Measurements from ENCODE around the gene FAM174B.

Gene FAM174B

DNA sequence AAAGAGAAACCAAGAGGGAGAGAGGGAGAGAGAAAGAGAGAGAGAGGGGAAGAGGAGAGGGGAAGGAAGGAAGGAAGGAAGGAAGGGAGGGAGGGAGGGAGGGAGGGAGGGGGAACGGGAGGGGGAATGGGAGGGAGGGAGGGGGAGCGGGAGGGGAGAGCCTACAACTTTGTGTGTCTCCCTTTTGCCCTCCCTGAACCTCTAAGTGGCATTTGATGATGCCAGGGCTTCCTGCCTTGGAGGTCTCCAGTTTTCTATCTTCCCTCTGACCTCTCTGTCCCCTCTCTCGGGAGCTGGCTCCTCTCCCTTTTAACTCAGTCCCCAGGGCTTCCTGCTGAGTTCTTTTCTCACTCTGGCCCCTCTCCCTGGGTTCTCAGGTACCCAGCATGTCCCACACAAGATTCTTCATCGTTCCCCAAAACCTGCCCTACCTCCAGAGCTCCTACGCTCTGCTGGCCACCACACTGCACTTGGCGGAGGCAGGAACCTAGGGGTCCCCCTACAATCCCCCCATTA, 12.5 kb upstream of the FAM174B start:
- Histone ChIP-seq H3K4me2 (ENCODE audit: low read length) (no peak overlapping the region), H3K27me3 (ENCODE audit: insufficient read depth, low read length) (0 out of 2 replicates have a peak, but pooled peaks cover 6% of the 10 kb centered on the region), H3K4me3 (ENCODE audit: low read depth, low read length, poor library complexity, severe bottlenecking) (no peak overlapping the region), H3K9ac (ENCODE audit: low read length) (no peak overlapping the region), H4K20me1 (ENCODE audit: insufficient read depth, low read length) (no peaks in the 10 kb centered on the region), H3F3A (ENCODE audit: insufficient read depth, low read length) (no peaks in the 10 kb centered on the region), H2AFZ (ENCODE audit: low read length) (no peak overlapping the region), H3K9me2 (ENCODE audit: low read depth, low read length) (no peaks in the 10 kb centered on the region), H3K27ac (ENCODE audit: low read depth, low read length, poor library complexity, severe bottlenecking) (no peak overlapping the region), H3K4me1 (ENCODE audit: insufficient read depth, low read length, severe bottlenecking) (no peaks in the 10 kb centered on the region), H3K79me2 (ENCODE audit: insufficient read depth, low read length) (no peaks in the 10 kb centered on the region), H3K36me3 (ENCODE audit: insufficient read depth, low read length) (no peaks in the 10 kb centered on the region), H3K9me3 (ENCODE audit: low read length) (no peaks in the 10 kb centered on the region)
- no peak for TF ChIP-seq EZH2 (IDR thresholded peaks at IDR 0.05; ENCODE audit: borderline replicate concordance, low read length)
- TF ChIP-seq, protein P1, sequence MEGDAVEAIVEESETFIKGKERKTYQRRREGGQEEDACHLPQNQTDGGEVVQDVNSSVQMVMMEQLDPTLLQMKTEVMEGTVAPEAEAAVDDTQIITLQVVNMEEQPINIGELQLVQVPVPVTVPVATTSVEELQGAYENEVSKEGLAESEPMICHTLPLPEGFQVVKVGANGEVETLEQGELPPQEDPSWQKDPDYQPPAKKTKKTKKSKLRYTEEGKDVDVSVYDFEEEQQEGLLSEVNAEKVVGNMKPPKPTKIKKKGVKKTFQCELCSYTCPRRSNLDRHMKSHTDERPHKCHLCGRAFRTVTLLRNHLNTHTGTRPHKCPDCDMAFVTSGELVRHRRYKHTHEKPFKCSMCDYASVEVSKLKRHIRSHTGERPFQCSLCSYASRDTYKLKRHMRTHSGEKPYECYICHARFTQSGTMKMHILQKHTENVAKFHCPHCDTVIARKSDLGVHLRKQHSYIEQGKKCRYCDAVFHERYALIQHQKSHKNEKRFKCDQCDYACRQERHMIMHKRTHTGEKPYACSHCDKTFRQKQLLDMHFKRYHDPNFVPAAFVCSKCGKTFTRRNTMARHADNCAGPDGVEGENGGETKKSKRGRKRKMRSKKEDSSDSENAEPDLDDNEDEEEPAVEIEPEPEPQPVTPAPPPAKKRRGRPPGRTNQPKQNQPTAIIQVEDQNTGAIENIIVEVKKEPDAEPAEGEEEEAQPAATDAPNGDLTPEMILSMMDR (IDR thresholded peaks at IDR 0.05; ENCODE audit: low read length), result no peak

DNA sequence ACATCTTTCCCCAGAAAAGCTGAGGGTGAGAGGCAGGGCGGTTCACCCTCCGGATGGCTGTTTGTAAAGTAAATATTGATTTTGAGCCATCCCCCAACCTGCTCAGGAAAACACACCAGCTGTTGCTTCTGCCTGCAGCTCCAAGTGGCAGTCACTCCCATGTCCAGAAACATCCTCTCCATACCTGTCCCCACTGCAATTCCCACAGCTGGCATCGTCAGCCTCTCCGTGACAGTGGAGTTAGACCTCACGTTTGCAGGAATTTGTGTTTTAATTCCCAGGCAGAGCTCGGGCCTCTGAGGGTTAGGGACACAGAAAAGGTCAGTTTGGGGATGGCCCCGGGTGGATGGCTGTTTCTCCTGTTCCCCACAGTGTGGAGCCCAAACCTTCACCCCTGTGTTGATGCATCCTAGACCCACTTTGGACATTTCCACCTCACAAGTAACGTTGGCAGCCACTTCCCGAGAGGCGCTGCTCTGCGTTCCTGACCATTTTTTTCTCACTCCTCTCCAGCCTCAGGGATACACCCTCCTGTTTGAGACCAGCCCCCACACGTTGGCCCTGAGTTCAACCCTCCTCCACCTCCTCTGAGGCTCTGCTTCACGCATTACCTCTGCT, 11.8 kb upstream of the FAM174B start:
- Histone ChIP-seq H3K4me1 (ENCODE audit: insufficient read depth, low read length, severe bottlenecking) (no peaks in the 10 kb centered on the region), H3F3A (ENCODE audit: insufficient read depth, low read length) (no peaks in the 10 kb centered on the region), H2AFZ (ENCODE audit: low read length) (no peak overlapping the region), H3K9me3 (ENCODE audit: low read length) (no peaks in the 10 kb centered on the region), H3K9me2 (ENCODE audit: low read depth, low read length) (no peaks in the 10 kb centered on the region), H3K4me3 (ENCODE audit: low read depth, low read length, poor library complexity, severe bottlenecking) (no peak overlapping the region), H4K20me1 (ENCODE audit: insufficient read depth, low read length) (no peaks in the 10 kb centered on the region), H3K27ac (ENCODE audit: low read depth, low read length, poor library complexity, severe bottlenecking) (no peak overlapping the region), H3K79me2 (ENCODE audit: insufficient read depth, low read length) (no peaks in the 10 kb centered on the region), H3K4me2 (ENCODE audit: low read length) (no peak overlapping the region), H3K36me3 (ENCODE audit: insufficient read depth, low read length) (no peaks in the 10 kb centered on the region), H3K27me3 (ENCODE audit: insufficient read depth, low read length) (0 out of 2 replicates have a peak, but pooled peaks cover under 1% of the 10 kb centered on the region), H3K9ac (ENCODE audit: low read length) (no peak overlapping the region)
- TF ChIP-seq, protein P1 (IDR thresholded peaks at IDR 0.05; ENCODE audit: low read length), result no peak
- no peak for TF ChIP-seq EZH2 (IDR thresholded peaks at IDR 0.05; ENCODE audit: borderline replicate concordance, low read length)

DNA sequence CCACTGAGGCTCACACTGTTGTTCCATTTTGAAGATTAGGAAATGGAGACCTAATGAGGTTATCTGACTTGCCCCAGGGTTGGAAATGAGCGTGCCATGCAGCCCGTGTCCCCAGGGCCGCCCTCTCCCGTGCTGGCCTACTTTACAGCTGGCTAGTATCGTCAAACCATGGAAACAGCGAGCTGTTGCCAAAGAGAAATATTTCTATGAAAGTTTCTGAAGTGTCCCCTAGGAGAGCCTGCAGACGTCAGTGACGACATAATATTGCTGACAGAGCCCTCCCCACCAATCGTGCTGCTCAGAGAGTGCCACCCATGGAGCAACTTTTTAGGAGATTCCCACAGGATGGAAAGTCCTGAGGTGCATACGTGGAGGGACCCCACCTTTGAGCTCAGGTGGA, 11.2 kb upstream of the FAM174B start:
- no peaks in the 10 kb centered on the region for H3K36me3 ChIP-seq (ENCODE audit: insufficient read depth, low read length)

More for the DNA sequence above, 11.2 kb upstream of the FAM174B start:
- no peak overlapping the region for H3K4me2 ChIP-seq (ENCODE audit: low read length)
- H3K9me3 ChIP-seq (ENCODE audit: low read length), result no peaks in the 10 kb centered on the region
- H4K20me1 ChIP-seq (ENCODE audit: insufficient read depth, low read length), result no peaks in the 10 kb centered on the region
- no peaks in the 10 kb centered on the region for H3K4me1 ChIP-seq (ENCODE audit: insufficient read depth, low read length, severe bottlenecking)
- H3K27me3 ChIP-seq (ENCODE audit: insufficient read depth, low read length), result no peaks in the 10 kb centered on the region
- H3K4me3 ChIP-seq (ENCODE audit: low read depth, low read length, poor library complexity, severe bottlenecking), result no peak overlapping the region
- H3K9ac ChIP-seq (ENCODE audit: low read length), result no peak overlapping the region
- no peak overlapping the region for H2AFZ ChIP-seq (ENCODE audit: low read length)
- H3K27ac ChIP-seq (ENCODE audit: low read depth, low read length, poor library complexity, severe bottlenecking), result no peak overlapping the region
- no peaks in the 10 kb centered on the region for H3K9me2 ChIP-seq (ENCODE audit: low read depth, low read length)
- no peaks in the 10 kb centered on the region for H3K79me2 ChIP-seq (ENCODE audit: insufficient read depth, low read length)
- TF ChIP-seq EZH2 (IDR thresholded peaks at IDR 0.05; ENCODE audit: borderline replicate concordance, low read length), result no peak
- TF ChIP-seq, protein P1 (IDR thresholded peaks at IDR 0.05; ENCODE audit: low read length), result no peak
- no peaks in the 10 kb centered on the region for H3F3A ChIP-seq (ENCODE audit: insufficient read depth, low read length)

Data from OCI-LY1 (cell line).